Measurements from ENCODE around the gene URB2.
A peak's percentile ranks its signal among the peaks of the same experiment; 100 is the strongest.
"Not testable (repeated sequence)": the region's sequence is repeated elsewhere in the genome, so short reads cannot be mapped to it uniquely, and the experiment has no call there.

The URB2 gene

DNA sequence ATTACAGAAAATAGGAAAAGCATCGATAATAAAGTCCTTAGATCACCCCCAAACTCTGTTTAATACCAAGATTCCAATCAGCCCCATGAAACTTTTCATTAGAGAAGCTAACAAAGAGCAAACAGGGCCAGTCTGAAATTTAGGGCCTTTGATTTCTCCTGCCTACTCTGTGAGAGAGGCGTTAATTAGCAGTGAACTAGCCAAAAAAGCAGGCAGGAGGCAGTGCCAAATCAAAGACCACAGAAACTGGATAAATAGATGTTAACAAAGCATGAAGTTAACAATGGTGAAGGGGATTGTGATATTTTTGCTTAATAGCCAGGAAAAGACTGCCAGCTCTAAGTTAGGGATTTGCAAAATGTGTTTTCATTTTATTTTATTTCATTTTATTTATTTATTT lies 11.3 kb upstream of the URB2 start:
- DNase-seq (ENCODE audit: low spot score): no peak

DNA sequence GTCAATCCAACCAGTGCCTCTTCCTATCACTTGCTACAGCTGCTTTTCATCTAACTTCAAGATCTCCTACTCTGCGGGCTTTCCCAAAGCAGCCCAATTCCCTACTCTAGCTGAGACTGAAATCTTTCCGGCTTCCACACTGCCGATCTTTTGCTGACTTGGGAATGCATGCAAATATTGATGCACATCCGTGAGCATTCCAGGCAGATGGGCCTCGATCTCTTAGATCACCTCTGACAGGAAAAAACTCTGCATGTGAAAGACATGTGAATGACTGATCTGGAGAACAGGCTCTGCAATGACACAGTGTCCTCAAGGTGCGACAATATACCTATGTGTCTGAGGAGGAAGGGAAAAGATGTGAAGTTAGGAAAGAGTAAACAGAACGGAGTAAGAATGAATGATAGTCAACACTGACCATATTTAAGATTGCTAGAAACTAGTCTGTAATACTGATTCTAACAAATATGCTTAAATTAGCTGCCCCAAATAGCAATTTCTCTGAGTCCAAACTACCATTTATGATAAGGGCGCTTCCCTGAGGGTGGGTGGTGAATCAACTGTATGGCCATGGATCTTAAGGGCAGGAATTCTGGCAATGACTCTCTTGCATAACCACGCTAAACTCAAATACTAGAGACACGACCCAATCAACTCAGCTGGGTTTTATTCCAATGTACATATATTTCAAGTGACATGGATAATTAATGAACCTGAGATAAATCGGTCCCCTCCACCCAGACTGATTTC lies 8.5 kb upstream of the URB2 start:
- DNase-seq (ENCODE audit: low spot score): no peak

DNA sequence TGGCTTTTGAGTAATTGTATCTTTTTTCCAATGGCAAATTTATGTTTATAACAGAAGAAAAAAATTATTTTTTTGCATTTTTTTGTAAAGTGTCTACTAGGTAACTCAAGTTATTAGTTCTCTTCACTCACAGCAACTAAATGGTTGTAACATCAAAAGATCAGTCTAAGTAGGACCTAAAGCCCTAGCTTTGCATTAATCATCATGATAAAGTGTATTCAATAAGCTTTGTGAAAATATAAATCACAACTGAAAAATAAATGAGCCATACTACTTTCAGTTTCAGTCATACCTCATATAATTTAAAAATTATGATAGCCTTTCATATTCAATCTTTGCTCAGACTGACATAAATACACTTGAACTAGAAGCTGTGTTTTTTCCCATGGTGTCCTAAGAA lies 7.0 kb upstream of the URB2 start:
- no peak for DNase-seq (ENCODE audit: low spot score)

DNA sequence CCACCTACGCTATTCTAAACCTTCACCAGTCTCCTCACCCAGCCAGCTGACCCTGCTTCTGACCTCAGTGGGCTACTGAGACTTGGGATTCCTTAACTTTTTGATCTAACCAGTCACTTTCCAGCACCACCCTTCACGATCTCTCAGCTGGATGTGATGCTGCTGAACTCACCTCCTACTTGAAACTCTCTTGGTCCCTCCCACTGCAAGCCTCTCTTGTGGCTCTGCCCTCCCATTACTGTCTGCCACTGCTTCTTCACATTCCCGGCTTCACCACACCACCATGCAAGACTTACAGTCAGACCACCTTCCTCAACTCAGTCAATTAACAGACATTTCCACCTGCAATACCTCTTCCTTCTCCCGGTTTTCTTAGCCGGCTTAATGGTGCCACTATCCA lies 6.4 kb upstream of the URB2 start:
- DNase-seq (ENCODE audit: low spot score): no peak

DNA sequence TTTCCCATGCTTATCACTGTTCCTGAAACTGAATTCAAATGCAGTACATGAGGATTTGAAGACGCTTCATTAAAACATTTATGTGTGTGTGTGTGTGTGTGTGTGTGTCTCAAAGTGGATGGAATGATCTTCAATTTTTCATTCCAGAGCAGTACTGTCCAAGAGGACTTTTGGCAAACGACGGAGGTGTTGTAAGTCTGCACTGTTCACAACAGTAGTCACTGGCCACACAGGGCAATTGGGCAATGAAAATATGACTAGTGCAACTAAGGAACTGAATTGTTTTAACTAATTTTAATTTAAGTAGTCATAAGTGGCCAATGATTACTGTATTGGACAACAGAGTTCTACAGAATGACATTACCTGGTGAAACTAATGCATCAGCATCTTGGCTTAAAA lies 5.2 kb upstream of the URB2 start:
- DNase-seq (ENCODE audit: low spot score): no peak

DNA sequence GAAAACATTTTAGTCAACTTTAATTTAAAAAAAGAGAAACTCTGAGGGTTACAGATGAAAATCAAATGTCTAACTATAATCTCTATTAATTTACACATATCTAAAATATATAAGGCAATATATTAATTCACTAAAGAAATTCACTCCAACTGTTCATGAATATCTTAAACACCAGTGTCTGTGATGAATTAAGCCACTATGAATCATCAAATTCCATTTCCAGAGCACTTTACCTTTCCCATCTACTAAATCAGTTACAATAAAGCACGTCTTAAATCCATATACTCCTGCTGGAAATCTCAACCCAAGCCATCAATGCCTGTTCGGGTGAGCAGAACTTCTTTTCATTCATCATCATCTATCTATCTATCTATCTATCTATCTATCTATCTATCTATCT lies 4.4 kb upstream of the URB2 start:
- no peak for DNase-seq (ENCODE audit: low spot score)

DNA sequence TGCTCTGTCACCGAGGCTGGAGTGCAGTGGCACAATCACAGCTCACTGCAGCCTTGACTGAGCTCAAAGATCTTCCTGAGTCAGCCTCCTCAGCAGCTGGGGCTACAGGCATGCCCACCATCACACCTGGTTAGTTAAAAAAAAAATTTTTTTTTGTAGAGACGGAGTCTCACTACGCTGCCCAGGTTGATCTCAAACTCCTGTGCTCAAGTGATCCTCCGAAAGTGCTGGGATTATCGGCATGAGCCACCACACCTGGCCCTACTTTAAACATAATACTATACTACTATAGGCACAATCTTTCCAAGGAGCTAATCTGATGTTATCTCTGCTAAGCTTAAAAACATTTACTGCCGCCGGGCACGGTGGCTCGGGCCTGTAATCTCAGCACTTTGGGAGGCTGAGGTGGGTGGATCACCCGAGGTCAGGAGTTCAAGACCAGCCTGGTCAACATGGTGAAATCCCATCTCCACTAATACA lies 3.4 kb upstream of the URB2 start:
- DNase-seq (ENCODE audit: low spot score): not testable (repeated sequence)

DNA sequence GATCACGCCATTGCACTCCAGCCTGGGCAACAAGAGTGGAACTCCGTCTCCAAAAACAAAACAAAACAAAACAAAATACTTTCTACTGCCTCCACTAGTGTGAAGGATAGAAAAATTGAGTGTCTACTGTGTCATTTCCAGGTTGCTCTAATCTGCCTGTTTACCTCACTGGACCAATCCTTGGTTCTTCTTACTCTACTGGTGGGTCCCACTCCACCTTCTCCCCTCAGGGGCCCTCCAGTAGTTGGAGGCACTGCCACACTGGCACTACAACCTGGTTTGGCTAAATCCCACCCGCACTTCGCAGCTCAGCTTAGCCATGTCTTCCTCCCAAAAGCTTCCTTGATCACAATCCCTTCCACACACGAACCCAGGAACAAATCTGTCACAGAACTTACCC lies 2.8 kb upstream of the URB2 start:
- DNase-seq (ENCODE audit: low spot score): no peak

DNA sequence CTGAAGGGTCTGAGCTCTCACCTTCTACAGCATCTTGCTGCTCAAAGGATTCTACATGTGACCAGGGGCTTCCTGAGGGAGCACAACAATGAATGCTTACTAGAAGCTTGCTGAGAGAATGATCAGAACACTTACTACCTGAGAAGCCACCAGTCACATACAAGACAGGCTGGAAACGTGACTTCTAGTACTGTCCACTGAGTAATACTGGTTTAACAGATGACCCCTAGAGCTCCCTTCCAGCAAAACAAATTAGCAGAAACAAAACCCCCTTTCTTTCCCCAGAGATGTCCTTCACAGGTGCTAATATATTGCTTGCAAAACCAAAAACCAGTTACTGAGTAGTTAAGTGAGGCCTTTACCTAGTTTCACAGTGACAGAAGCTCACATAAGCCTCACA lies 2.2 kb upstream of the URB2 start:
- DNase-seq (ENCODE audit: low spot score): no peak

DNA sequence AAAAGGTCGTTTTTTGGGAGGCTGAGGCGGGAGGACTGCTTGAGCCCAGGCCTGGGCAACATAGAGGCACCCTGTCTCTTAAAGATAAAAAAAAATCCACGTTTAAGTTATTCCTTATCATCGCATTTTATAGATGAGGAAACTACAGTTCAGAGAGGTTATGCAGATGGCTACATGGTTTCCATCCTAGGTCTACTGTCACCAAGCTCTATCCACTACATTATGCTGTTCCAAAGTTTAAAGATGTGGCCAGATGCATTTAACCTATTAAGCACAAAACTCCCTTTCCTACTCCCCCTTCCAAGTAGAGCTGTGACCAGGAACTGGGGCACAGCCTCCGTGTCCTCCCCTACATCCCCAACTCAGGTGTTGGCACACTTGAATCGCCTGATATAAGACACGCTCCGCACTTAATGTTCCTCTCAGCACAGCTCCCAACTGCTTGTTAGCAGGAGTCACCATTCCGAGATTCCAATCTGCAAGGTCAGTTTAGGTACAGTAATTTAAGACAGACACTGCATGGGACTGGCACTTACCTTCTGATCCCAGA lies 1.5 kb upstream of the URB2 start:
- no peak for DNase-seq (ENCODE audit: low spot score)

DNA sequence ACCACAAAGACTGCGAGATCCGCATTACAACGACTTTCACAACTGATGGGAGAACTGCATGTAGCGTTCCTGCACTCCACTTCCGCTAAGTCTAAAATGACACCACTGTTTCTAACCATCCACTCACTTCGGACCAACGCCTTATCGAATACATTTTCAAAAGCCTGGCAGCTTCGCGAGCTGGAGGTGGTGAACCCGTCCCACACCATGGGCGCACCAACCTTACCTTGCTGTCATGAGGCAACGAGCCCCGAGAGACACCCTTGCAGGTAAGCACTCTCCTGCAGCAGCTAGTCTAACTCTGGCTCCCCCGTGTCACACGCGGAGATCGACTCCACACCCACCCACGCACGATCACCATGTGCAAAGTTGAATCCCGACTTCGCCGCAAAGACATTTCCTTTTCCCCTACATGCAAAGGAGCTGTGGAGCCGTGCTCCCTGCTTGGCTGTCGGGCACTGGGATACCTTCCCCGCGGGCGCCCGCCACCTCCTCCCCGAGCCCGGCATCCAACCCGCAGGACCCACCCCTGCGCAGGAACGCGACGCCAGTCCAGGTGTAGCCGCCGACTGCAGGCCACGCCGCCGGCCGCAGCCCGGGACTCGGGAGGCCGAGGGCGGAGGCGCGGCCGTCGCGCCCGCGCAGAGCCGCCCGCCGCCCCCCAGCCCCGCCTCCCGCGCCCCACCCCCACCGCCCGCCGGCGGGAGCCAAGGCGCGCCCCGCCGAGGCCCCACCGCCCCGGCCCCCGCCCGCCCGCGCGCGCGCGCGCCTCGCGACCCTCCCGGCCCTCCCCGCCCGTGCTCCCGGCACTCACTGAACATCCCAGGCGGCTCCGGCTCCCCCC lies 754 bp upstream of the URB2 start:
- DNase-seq (ENCODE audit: low spot score): peak; percentile 49

DNA sequence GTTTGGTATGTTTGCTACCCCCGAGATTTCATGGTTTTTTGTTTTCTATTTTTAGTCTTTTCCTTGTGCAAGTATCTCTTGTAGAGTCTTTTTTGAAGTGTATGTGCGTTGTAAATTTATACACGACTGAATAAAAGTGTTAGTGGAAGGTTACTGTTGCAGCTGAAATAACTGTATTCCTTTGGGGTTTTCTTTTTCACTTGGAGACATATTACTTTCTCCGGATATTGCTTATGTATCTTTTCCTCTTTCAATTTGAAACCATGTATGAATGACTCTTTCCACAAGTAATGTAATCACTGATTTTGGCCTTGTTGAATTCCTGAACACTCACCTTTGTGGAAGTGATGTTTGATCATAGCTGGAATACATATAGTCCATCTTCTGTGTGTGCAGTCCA lies 956 bp downstream of the URB2 start:
- DNase-seq (ENCODE audit: low spot score): no peak

DNA sequence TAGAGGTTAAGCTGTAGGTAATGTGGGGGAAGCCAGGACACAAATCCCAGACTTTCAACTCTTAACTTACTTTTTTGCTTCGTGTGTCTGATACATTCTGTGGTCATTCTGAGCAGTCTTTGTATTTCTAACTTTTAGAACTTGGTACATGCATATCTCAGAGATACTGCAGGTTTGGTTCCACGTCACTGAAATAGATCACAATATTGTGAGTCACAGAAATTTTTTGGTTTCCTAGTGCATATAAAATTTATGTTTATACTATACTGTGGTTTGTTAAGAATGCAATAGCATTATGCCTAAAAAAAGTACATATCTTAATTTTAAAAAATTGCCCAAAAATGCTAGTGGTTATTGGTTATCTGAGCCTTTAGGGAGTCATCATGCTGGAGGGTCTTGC lies 3.2 kb downstream of the URB2 start:
- DNase-seq (ENCODE audit: low spot score): no peak

DNA sequence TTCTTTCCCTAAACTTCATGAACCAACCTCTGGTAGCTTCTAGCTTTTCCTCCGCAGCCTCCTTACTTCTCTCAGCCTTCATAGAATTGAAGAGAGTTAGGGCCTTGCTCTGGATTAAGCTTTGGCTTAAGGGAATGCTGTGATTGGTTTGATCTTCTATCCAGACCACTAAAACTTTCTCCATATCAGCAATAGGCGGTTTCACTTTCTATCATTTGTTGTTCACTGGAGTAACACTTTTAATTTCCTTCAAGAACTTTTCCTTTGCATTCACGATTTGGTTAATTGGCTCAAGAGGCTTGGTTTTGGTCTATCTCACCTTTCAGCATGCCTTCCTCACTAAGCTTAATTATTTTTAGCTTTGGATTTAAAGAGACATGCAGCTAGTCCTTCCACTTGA lies 5.1 kb downstream of the URB2 start:
- no peak for DNase-seq (ENCODE audit: low spot score)

DNA sequence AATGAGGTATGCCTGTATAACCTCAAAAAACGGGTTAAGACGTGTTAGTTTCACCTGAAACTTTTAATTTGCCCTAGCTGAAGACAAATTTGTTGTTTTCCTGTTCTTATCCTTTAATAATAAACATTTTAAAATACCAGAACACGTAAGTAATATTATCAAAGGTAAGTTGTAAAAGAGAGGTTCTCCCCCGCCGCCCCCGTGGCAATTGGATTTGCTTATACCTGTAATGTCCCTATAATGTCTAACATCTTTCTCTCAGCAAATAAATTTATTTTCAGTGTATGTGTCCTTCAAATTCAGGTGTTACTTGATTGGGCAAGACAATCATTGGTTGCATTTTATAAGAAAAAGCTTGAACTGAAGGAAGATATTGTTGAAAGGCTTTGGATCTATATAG lies 5.9 kb downstream of the URB2 start:
- no peak for DNase-seq (ENCODE audit: low spot score)

DNA sequence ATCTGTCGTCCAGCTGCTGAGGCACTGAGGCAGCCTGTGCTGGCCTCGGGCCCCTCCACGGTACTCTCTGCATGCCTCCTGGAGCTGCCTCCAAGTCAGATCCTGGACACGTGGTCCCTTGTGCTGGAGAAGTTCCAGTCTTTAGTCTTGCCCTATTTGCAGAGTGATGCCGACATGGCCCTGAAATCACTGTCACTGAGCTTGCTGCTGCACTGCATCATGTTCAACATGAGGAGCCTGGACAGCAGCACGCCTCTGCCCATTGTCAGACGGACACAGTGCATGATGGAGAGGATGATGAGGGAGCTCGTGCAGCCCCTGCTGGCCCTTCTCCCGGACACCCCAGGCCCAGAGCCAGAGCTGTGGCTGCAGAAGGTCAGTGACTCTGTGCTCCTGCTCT lies 10.0 kb downstream of the URB2 start:
- DNase-seq (ENCODE audit: low spot score): no peak

DNA sequence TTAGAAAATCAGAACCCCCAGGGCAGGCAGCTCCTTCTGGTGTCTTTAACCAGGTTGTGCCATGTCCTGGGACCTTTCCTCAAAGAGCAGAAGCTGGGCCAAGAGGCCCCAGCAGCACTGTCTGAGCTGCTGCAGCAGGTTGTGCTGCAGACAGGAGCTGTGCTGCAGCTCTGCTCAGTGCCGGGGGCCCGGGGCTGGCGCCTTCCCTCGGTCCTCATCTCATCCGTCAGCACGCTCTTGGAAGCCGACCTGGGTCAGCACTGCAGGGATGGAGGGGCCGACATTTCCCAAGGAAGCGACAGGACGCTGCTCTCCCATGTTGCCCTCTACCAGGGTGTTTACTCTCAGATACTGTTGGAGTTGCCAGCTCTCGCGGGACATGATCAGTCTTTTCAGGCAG lies 11.7 kb downstream of the URB2 start:
- DNase-seq (ENCODE audit: low spot score): no peak

DNA sequence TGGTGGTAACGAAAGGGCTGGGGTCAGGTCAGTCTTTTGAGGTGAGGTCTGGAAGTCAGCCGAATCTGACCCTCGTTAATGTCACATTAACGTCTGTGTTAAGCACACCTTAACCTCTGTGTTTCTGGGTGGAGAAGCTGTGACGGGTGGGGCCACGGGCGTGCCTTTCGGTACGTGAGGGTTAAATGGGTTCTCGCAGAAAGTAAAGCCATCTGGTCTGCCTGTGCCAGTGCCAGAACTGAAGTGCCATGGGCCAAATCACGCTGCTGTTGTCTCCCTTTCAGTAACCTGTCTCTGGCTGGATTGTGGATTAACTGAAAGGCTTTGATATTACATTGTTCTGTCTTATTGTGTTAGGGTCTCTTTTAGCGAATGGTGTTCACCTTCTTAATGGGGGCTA lies 14.4 kb downstream of the URB2 start:
- no peak for DNase-seq (ENCODE audit: low spot score)

DNA sequence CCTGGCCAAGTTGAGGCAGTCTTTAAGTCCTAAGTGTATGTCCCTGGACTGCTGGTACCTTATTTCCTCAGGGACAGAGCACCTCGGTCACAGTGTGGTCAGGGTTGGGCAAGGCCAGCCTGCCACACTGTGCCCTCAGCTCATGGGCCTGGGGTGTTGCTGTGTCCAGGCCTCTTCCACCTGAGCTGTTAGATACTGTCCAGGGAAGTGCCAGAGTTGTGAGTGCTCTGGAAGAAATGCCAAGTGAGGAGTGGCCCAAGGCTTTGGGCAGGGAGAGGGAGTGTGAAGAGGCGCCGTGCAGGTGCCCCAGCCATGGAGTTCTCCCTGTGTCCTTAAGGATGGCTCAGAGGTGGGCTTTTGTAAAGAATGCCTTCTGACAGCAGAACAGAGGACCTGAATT lies 15.3 kb downstream of the URB2 start:
- DNase-seq (ENCODE audit: low spot score): no peak

DNA sequence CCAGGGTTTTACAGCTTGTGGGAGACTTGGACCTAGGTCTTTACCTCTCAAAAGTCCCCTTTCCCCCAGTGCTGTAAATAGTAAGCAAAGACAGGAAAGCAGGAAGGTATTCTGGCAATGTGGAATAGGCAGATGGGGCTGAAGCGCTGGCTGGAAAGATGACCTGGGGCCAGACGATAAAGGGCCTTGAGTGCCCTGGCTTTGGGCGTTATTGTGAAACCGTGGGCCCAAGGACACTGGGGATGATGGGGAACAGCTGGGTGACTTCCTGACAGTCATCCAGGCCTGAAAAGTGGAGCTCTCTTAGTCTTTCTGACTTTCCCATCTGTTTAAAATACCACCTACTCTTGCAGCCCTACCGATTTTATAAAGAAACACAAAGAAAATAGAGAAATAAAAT lies 16.3 kb downstream of the URB2 start:
- no peak for DNase-seq (ENCODE audit: low spot score)

DNA sequence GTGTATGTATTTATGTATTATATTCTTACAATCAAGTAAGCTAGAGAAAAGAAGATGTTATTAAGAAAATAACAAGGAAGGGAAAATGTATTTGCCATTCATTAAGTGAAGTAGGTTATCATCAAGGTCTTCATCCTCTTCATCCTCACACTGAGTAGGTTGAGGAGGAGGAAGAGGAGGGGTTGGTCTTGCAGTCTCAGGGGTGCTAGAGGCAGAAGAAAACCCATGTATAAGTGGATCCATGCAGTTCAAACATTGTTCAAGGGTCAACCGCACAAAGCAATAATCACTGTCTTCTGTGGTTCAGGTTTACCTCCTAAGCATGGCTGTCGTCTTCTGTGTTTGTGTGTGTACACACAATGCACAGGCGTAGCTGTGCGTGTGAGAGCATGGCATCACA lies 16.9 kb downstream of the URB2 start:
- no peak for DNase-seq (ENCODE audit: low spot score)

DNA sequence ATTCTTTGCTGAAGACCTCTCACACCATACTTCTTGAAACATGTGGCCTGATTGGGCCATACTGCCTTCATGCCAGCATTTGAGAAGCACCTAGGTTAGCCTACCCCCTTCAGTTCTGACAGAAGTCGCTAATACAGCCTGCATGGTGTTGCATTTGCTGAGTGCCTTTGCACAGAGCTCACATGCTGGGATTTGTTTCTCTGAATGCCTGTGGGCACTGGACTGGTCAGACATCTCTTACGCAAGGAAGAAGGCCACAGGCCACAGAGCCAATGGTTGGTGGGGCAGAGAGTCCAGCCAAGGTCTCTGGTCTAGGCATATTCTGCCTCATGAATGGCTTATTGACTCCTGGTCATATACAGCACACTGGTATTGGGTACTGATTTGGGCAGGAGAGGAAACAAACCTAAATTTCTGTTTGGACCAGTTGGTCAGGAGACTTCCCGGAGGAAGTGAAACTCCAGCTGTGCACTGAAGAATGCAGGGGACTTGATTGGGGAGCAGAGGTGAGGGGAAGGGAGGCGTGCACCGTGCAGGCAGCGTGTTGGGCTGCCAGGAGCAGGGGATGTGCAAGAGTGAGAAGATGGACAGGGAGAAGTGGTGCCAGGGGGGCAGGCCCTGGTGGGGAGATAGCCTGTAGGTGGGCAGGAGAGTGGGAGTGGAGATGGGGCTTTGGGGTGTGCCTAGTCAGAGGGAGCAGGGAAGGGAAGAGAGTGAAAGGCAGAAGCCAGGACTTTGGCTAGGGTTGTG lies 18.1 kb downstream of the URB2 start:
- DNase-seq (ENCODE audit: low spot score): no peak

Measured in hematopoietic multipotent progenitor cell treated with erythropoietin and hydrocortisone succinate and interleukin-3 and kit ligand, for 17 days (in vitro differentiated cells).